HG03139 (cell line): Measurements from ENCODE around the gene KIAA1614.

Experiments used
- ATAC-seq: cut with Tn5 transposase; IDR thresholded peaks from one replicate; pipeline ENCODE4 v1.9.1; 2021; ENCODE audit not compliant: unreplicated experiment

The KIAA1614 gene

DNA sequence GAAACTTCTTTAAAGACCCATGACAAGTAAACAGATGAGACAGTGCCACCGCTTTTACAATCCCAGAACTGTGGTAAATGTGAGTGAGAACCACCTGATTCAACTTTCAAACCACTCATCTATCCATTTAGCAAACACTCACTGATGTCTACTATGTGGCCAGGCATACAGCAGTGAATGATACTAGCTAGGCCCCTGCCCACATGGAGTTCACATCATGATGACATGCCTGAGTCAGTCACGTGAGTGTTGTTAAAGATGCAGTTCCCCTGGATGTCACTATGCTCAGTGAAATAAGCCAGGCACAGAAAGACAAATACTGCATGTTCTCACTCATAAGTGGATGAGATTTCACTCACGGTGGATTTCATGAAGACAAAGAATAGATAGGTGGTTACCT is 81.6 kb downstream of the KIAA1614 start:
- ATAC-seq: no peak

DNA sequence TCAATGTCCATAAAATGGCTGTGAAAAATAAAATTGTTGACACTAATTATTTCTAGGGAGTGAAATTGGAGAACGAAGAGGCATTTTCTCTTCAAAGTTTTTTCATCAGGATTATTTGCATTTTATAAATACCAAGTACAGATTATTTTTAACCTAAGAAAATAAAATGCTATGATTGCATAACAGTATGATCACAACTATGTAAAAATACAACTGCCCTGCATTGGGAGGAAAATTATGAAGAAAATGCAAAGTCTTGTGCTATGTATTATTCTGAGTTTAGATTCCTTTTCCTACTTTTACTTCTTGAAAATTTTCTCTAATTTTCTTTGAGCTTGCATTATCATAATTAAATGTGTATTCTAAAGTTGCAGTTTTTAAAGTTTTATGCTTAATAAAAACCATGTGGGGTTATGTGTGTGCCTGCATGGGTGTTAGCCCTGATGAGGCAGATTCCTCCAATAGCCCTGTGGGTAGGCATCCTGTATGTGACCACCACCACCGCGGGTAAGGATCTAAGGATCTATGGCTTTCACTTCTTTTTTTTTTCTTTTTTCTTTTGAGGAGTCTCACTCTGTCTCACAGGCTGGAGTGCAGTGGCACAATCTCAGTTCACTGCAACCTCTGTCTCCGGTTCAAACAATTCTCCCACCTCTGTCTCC is 85.3 kb downstream of the KIAA1614 start:
- no peak for ATAC-seq
